ENCODE results near the gene ULBP1.
"Not testable (repeated sequence)": the region's sequence is repeated elsewhere in the genome, so short reads cannot be mapped to it uniquely, and the experiment has no call there.

- TF ChIP-seq CTCF, POLR2A (IDR thresholded peaks at IDR 0.05): not testable (repeated sequence)
Observed at GRCh38 chr6:149974394-149974793, 10.7 kb downstream of the ULBP1 start.
